ENCODE measurements around the gene MYO18A. TPM values are rescaled to one million over a fixed set of nuclear protein-coding genes. Genes with fewer than 3 reads are reported as not detected.

Gene MYO18A
- total RNA-seq, 2 experiments from 2014 or later = 46.3 to 47.1 TPM

DNA sequence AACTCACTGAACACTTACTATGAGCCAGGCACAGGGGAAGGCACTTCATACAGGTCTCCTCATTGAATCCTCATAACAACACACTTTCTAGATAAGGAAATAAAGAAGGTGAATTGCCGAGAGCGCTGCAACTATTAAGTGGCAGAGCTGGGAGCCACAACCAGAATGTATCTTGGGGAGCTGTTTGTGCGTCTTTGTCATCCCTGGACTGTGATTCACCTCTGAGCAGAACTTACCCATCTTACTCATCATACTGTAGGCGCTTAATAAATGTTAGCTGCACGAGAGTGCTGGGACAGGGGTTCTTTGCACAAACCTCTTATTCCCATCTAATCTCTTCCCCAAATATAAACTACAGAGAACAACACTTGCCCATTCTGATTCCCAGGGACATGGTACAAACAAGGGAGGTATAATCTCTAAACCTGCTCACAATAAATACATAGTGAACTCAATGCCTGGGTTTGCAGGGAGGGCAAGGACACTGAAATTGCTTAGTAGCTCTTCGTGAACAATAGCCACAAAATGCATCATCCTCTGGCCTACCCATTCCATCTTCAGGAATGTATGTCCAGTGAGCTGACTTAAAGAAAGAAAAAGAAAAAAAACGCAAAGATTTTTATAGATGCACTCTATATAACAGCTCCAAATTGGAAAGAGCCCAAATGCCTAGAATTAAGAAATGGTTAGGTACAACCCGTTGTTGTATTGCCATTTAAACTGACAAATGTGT, 43.0 kb downstream of the MYO18A start:
- Mint-ChIP-seq H3K4me3 (peak overlapping the region; percentile 93), H3K4me1 (ENCODE audit: low read depth) (peaks cover 73% of the 10 kb centered on the region), H3K27me3 (no peaks in the 10 kb centered on the region), H3K27ac (peak overlapping the region; percentile 97), H3K9me3 (no peaks in the 10 kb centered on the region), H3K36me3 (peaks cover 2% of the 10 kb centered on the region)
- ChIA-PET CTCF (interaction anchor here (0.8 to 18.9 kb wide), 13 partner anchors 8 to 455 kb away, joined by 3 to 394 read pairs (median 5); partner anchors contain the start of genes ABHD15 and MYO18A), POLR2A (interaction anchor here (0.8 to 4.5 kb wide), 10 partner anchors 8 to 253 kb away, joined by 3 to 20 read pairs (median 4); partner anchors contain the start of gene TAOK1)
- intact Hi-C loops (cut with micrococcal nuclease) = loop anchor here (1.0 to 5.0 kb wide), 3 partner anchors 13 to 485 kb away; partner anchors contain the start of genes CORO6, NEK8 and TLCD1
- DNase-seq = peak; percentile 75

DNA sequence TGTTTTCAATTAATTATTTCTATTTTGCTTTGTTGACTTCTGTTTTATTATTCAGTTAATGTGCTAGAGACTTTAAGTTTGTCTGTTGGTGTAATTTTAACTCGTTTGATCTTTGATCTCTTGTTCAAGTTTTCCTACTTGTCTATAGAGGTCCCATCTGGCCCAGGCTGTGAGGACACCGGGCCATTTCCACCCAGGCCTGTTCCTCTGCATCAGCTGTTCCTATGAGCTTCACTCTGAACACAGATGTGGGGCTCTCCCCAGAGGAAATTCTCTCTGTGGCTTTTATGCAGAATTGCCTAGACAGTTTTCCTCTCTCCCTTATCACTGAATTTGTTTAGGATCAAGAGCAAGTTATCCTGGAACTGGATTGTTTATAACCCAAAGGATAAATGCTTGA, 44.7 kb downstream of the MYO18A start:
- peak overlapping the region; percentile 25 for H3K27ac Mint-ChIP-seq
- peak; percentile 24 for DNase-seq
- peaks cover 77% of the 10 kb centered on the region for H3K4me1 Mint-ChIP-seq (ENCODE audit: low read depth)
- H3K36me3 Mint-ChIP-seq = peaks cover 2% of the 10 kb centered on the region
- no peaks in the 10 kb centered on the region for H3K27me3 Mint-ChIP-seq
- ChIA-PET POLR2A (no interaction called here), CTCF (interaction anchor here (0.9 to 18.9 kb wide), 4 partner anchors 9 to 18 kb away, joined by 4 to 216 read pairs (median 10); no protein-coding TSS in a partner anchor)
- H3K4me3 Mint-ChIP-seq = no peak overlapping the region
- H3K9me3 Mint-ChIP-seq = no peaks in the 10 kb centered on the region
- intact Hi-C loops (cut with micrococcal nuclease) = loop anchor here (5.0 kb wide), 2 partner anchors 408 to 487 kb away; partner anchors contain the start of genes CORO6, NEK8 and TLCD1

DNA sequence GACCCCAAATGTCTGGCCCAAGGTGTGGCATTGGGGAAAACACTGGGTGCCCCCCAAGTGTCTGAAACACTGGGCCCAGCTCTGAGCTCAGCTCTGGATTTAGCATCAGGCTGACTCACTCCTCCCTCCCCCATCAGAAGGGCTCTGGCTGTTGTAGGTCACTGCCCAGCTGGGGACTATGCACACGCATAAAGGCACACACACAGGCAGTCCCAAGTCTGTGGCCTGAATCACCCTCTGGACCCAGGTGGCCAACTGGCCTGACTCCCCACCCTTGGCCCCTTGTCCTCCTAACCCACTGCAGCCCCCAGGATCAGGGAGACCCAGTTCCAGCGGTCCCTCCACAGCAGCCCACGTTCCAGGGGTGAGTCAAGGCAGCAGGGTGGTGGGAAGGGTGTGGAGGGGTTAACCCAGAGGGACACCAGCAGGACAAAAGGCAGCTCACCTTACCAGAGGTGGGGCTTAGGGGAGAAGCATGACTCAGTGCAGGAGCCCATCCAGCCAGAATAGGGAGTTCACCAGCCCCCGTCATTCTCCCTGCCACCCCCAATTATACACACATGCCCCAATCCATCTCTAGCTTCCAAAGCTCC, 47.0 kb downstream of the MYO18A start:
- CTCF ChIA-PET = interaction anchor here (1.0 to 18.9 kb wide), 8 partner anchors 9 to 384 kb away, joined by 3 to 394 read pairs (median 10); partner anchors contain the start of gene MYO18A
- no peak overlapping the region for H3K4me3 Mint-ChIP-seq
- peaks cover 2% of the 10 kb centered on the region for H3K36me3 Mint-ChIP-seq
- H3K27me3 Mint-ChIP-seq = no peaks in the 10 kb centered on the region
- peak overlapping the region; percentile 45 for H3K27ac Mint-ChIP-seq
- H3K9me3 Mint-ChIP-seq = no peaks in the 10 kb centered on the region
- DNase-seq = peak; percentile 29
- POLR2A ChIA-PET = interaction anchor here (2.1 kb wide), 1 partner anchor 8 kb away, joined by 13 read pairs; no protein-coding TSS in a partner anchor
- intact Hi-C loops (cut with micrococcal nuclease) = no loop called here
- peaks cover 63% of the 10 kb centered on the region for H3K4me1 Mint-ChIP-seq (ENCODE audit: low read depth)

DNA sequence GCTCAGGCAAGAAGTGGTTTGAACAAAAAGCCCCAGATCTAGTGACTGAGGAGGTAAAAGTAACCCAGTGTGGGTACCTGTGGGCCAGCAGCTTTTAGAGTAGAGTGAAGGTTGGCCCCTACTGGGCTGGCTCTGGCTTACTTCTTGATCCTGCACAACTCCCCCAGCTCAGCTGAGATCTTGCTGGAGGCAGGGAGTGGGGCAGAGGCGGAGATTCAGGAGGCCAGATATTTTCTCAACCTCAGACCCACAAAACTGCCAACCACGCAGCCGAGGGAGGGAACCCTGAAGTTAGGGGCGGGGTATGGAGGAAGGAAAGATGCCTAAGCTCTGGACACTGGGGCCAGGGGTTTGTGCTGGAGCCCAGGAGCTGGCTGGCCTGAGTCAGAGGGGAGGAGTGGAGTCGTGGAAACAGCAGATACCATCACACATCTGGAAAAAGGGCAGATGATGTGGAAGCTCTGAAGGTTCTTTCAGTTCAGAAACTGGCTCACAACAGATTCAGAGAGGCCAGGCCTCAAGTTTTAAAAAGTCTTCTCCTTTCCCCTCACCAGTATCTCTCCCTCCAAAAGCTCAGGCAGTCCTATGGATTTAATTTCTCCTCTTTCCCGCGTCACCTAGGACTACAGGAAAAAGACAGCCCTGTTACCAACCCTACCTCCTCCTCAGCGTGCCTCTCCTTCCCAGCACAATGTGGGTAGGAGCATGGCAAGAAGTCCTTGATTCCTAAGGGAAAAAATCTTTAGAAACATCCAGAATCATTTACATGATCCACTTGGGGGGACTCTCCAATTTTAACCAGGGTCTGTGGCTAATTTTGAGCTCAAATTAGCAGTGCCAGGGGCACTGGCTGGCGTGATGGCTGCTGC, 48.1 kb downstream of the MYO18A start:
- DNase-seq = peak; percentile 40
- peaks cover 2% of the 10 kb centered on the region for H3K36me3 Mint-ChIP-seq

DNA sequence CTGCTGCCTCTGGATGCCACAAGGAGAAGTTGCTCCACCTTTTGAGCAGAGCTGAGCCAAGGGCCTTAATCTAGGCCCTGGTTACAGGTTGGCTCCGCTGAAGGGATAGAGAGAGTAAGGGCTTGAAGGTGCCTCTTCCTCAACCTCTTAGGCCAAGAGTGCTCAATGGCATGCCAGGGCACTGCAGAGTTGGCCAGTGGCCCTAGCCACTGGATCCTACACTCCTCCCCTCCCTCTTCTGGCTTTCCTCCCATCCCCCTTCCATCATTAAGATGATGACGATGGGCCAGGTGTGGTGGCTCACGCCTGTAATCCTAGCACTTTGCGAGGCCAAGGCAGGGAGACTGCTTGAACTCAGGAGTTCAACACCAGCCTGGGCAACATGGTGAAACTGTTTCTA, 50.5 kb downstream of the MYO18A start:
- no peak for DNase-seq
- ChIA-PET POLR2A (no interaction called here), CTCF (interaction anchor here (1.5 to 18.9 kb wide), 3 partner anchors 12 to 161 kb away, joined by 3 to 394 read pairs (median 216); no protein-coding TSS in a partner anchor)
- no peak overlapping the region for H3K27ac Mint-ChIP-seq
- H3K27me3 Mint-ChIP-seq = no peaks in the 10 kb centered on the region
- no peaks in the 10 kb centered on the region for H3K36me3 Mint-ChIP-seq
- no peak overlapping the region for H3K4me3 Mint-ChIP-seq
- H3K9me3 Mint-ChIP-seq = no peaks in the 10 kb centered on the region
- intact Hi-C loops (cut with micrococcal nuclease) = no loop called here
- peaks cover 31% of the 10 kb centered on the region for H3K4me1 Mint-ChIP-seq (ENCODE audit: low read depth)

More for the DNA sequence above, 48.1 kb downstream of the MYO18A start:
- H3K27me3 Mint-ChIP-seq = no peaks in the 10 kb centered on the region
- peaks cover 51% of the 10 kb centered on the region for H3K4me1 Mint-ChIP-seq (ENCODE audit: low read depth)
- peak overlapping the region; percentile 62 for H3K27ac Mint-ChIP-seq
- no peak overlapping the region for H3K4me3 Mint-ChIP-seq
- ChIA-PET CTCF (interaction anchor here (1.0 to 18.9 kb wide), 12 partner anchors 8 to 405 kb away, joined by 3 to 394 read pairs (median 7); partner anchors contain the start of gene MYO18A), POLR2A (interaction anchor here (0.8 to 2.1 kb wide), 3 partner anchors 9 to 45 kb away, joined by 3 to 13 read pairs (median 4); no protein-coding TSS in a partner anchor)
- no peaks in the 10 kb centered on the region for H3K9me3 Mint-ChIP-seq
- intact Hi-C loops (cut with micrococcal nuclease) = no loop called here

DNA sequence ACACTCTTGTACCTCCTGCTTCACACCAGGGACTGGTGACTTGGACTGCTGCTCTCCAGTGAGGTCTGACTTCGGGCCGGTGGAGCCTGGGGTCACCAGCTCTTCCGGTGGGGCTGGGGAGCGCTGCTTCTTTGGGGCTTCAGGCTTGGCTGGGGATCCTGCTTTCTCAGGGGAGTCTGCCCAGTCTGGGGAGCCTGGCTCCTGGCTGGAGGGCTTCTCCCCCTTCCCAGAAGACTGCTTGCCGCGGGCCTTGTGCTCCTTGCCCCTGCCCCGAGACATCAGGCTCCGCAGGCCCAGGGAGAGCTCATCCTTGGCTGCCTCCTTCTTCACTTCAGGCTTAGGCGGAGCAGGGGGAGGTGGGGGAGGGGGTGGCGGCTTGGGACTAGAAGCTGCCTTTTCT, 52.4 kb downstream of the MYO18A start:
- H3K36me3 Mint-ChIP-seq = no peaks in the 10 kb centered on the region
- no peaks in the 10 kb centered on the region for H3K27me3 Mint-ChIP-seq
- POLR2A ChIA-PET = interaction anchor here (0.9 kb wide), 1 partner anchor 9 kb away, joined by 3 read pairs; no protein-coding TSS in a partner anchor
- CTCF ChIA-PET = interaction anchor here (11.3 to 18.9 kb wide), 2 partner anchors 10 to 16 kb away, joined by 216 to 394 read pairs; no protein-coding TSS in a partner anchor
- H3K27ac Mint-ChIP-seq = no peak overlapping the region
- no peaks in the 10 kb centered on the region for H3K9me3 Mint-ChIP-seq
- intact Hi-C loops (cut with micrococcal nuclease) = no loop called here
- no peak overlapping the region for H3K4me3 Mint-ChIP-seq
- H3K4me1 Mint-ChIP-seq (ENCODE audit: low read depth) = peaks cover 21% of the 10 kb centered on the region
- no peak for DNase-seq

DNA sequence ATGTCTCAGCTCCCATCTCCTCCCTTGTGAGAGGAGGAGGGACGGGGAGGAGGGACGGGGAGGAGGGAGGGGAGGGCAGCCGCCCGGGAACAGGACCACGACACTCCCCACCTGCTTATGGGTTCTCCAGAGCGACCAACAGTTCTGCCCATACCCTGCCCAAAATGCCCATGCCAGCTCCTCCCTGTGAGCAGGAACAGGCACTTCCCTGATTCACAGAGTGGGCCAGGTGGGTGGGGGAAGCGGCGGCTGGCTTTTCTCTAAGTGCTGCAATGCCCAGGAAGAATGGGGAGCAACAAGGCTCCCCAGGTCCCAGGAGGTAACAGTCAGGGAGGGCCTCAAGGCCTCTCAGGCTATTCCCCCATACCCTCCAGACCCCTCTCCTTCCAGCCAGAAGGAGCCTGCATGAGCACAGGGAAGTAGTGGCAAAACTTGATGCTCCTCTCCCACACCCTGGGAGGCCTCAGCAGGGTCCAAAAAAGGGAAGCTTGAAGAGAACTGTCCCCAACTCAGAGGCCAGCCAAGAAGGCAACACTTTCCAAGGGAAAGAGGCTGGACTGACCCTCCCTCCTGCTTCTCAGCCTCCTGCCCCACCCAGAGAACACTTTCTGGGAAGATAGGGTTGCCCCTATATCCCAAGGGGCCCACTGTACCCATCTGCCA, 53.8 kb downstream of the MYO18A start:
- no peak overlapping the region for H3K27ac Mint-ChIP-seq
- no peaks in the 10 kb centered on the region for H3K27me3 Mint-ChIP-seq
- DNase-seq = no peak
- CTCF ChIA-PET = interaction anchor here (1.4 to 18.9 kb wide), 5 partner anchors 8 to 92 kb away, joined by 4 to 394 read pairs (median 74); partner anchors contain the start of gene MYO18A
- H3K36me3 Mint-ChIP-seq = no peaks in the 10 kb centered on the region
- peaks cover 7% of the 10 kb centered on the region for H3K4me1 Mint-ChIP-seq (ENCODE audit: low read depth)
- no peak overlapping the region for H3K4me3 Mint-ChIP-seq
- POLR2A ChIA-PET = no interaction called here
- intact Hi-C loops (cut with micrococcal nuclease) = no loop called here
- no peaks in the 10 kb centered on the region for H3K9me3 Mint-ChIP-seq

DNA sequence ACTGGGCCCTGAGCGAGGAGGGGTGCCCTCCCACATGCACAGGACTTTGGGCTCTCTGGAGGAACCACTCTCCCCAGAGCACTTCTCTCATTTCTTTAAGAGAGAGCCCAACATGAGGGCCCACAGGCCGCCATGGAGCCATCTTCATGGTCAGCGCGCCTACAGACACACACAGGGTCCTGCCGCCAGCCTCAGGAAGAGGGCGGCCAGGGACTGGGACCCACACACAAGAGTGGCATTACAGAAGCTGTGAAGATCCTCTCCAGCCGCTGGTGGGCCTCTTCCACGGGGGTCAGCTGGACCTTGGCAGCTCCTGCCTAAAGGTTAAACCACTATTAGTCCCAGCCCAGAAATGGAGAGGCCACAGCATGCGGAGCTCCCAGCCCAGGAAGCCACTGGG, 54.5 kb downstream of the MYO18A start:
- Mint-ChIP-seq H3K27ac (no peak overlapping the region), H3K4me1 (ENCODE audit: low read depth) (no peaks in the 10 kb centered on the region), H3K4me3 (no peak overlapping the region), H3K36me3 (no peaks in the 10 kb centered on the region), H3K9me3 (no peaks in the 10 kb centered on the region), H3K27me3 (no peaks in the 10 kb centered on the region)
- ChIA-PET CTCF (interaction anchor here (1.4 to 18.9 kb wide), 7 partner anchors 8 to 160 kb away, joined by 4 to 394 read pairs (median 72); partner anchors contain the start of gene MYO18A), POLR2A (no interaction called here)
- no peak for DNase-seq
- intact Hi-C loops (cut with micrococcal nuclease) = no loop called here

DNA sequence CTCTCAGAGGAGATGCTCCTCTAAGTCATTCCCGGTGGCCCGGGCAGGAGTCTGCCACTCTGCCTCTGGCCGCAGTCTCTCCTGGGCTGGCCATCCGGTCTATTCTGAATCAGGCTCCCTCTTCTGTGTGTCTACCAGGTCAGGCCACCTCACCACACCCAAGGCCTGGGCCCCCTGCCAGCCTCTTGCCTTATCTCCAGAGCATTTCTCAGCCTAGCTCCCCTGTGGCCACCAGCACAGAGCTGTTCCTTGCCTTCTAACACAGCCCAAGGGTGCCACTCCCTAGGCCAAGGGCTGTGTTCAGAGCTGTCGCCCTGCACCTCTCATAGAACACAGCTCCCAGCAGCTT, 55.3 kb downstream of the MYO18A start:
- CTCF ChIA-PET = interaction anchor here (0.8 to 18.9 kb wide), 21 partner anchors 7 to 166 kb away, joined by 3 to 394 read pairs (median 8); partner anchors contain the start of gene MYO18A

DNA sequence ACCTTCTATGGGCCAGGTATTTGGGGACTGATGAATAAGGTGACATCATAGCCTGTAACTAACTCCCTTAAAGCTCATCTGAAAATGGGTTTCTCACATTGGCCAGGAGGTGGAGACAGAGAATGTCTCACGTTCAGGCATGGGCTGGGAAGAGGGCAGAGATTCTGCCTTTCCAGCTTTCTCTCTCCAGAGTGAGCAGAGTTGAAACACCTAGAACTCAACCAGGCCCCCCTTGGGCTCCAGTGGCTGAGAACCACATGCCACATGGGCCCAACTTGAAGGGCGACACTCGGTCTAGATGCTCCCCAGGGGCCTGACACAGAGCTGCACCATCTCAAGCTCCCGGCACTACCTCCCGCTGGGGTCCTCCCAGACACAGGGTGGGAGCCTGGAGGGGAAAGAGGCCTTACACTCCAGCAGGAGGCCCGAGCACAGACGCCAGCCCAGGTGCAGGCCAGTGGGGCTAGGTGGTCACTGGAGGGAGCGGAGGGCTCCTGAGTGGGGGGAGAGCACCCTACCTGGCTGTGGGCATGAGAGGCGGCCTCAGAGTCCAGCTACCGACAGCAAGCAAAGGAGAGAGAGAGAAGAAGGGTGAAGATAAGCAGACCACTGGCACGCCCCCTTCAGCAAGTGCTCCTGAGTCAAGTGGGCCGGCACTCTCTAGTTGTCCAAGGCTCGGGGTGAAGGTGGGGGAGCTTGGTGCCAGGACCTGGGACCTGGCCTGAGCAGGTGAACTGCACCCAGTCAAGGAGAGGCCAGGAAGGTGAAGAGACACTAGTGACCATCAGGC, 55.9 kb downstream of the MYO18A start:
- H3K36me3 Mint-ChIP-seq = peaks cover under 1% of the 10 kb centered on the region
- no peak overlapping the region for H3K27ac Mint-ChIP-seq
- H3K9me3 Mint-ChIP-seq = no peaks in the 10 kb centered on the region
- DNase-seq = peak; percentile 60
- no peaks in the 10 kb centered on the region for H3K27me3 Mint-ChIP-seq
- intact Hi-C loops (cut with micrococcal nuclease) = loop anchor here (1.0 kb wide), 2 partner anchors 13 to 21 kb away; no protein-coding TSS in a partner anchor
- no peaks in the 10 kb centered on the region for H3K4me1 Mint-ChIP-seq (ENCODE audit: low read depth)
- H3K4me3 Mint-ChIP-seq = no peak overlapping the region
- CTCF ChIA-PET = interaction anchor here (0.6 to 18.9 kb wide), 39 partner anchors 6 to 175 kb away, joined by 3 to 394 read pairs (median 6); partner anchors contain the start of genes MYO18A and PHF12
- POLR2A ChIA-PET = interaction anchor here (0.6 to 1.3 kb wide), 10 partner anchors 10 to 162 kb away, joined by 3 to 8 read pairs (median 3); no protein-coding TSS in a partner anchor

More for the DNA sequence above, 55.3 kb downstream of the MYO18A start:
- no peak overlapping the region for H3K4me3 Mint-ChIP-seq
- no peak overlapping the region for H3K27ac Mint-ChIP-seq
- intact Hi-C loops (cut with micrococcal nuclease) = loop anchor here (1.0 kb wide), 2 partner anchors 12 to 20 kb away; no protein-coding TSS in a partner anchor
- H3K9me3 Mint-ChIP-seq = no peaks in the 10 kb centered on the region
- H3K27me3 Mint-ChIP-seq = no peaks in the 10 kb centered on the region
- POLR2A ChIA-PET = interaction anchor here (0.8 to 1.3 kb wide), 5 partner anchors 12 to 95 kb away, joined by 3 to 8 read pairs (median 3); no protein-coding TSS in a partner anchor
- no peaks in the 10 kb centered on the region for H3K36me3 Mint-ChIP-seq
- H3K4me1 Mint-ChIP-seq (ENCODE audit: low read depth) = no peaks in the 10 kb centered on the region
- DNase-seq = no peak
